Fibroblast of lung (primary cell): Measurements from ENCODE around the gene STOX2.

Experiments
- EZH2 ChIP-seq: IDR thresholded peaks from 2 replicates; pipeline ENCODE4 v1.5.1; 2012; ENCODE audit warnings: low read length, control low read depth, mild to moderate bottlenecking; ENCODE audit errors: missing control alignments
- TF ChIP-seq, protein P1 (sequence below), 2 donors: IDR thresholded peaks in 1 of 2; conservative IDR thresholded peaks in 1 of 2; 1 replicate in 1 of 2; 2 replicates in 1 of 2; pipeline ENCODE4 v1.5.1; 2011 to 2012; ENCODE audit warnings: low read length in 2 of 2, control low read depth in 1 of 2, inconsistent platforms in 1 of 2, low read depth in 1 of 2, mild to moderate bottlenecking in 1 of 2

DNA sequence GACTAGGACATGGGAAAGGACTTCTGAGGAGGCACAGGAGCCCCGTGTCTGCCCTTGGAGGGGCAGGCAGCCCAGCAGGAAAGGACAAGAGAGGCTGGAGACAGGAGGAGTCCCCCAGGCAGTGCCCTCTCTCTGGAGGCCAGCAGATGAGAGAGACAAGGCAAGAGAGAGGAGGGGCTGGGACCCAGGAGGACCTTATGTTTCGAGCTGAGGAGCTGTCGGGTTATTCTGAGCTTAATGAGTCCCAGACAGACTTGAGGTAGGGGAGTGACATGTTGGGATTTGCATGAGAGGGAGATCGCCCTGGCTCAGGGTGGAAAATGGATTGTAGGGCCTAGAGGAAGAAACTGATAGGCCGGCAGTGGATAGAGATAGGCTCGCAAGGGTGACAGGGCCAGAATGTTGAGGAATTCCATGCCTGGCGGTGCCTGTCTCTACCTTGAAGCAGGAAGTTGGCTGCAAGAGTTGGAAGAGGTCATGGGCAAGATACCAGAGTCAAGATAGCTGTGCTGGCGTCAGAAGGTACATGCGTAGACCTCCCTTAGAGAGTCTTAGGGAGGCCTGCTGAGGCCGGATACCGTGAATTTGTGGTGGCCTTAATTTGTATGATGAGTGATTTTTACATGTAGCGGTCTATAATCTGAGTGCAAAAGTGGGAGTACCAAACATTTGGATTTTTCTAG lies 19.4 kb downstream of the STOX2 start:
- TF ChIP-seq, protein P1, sequence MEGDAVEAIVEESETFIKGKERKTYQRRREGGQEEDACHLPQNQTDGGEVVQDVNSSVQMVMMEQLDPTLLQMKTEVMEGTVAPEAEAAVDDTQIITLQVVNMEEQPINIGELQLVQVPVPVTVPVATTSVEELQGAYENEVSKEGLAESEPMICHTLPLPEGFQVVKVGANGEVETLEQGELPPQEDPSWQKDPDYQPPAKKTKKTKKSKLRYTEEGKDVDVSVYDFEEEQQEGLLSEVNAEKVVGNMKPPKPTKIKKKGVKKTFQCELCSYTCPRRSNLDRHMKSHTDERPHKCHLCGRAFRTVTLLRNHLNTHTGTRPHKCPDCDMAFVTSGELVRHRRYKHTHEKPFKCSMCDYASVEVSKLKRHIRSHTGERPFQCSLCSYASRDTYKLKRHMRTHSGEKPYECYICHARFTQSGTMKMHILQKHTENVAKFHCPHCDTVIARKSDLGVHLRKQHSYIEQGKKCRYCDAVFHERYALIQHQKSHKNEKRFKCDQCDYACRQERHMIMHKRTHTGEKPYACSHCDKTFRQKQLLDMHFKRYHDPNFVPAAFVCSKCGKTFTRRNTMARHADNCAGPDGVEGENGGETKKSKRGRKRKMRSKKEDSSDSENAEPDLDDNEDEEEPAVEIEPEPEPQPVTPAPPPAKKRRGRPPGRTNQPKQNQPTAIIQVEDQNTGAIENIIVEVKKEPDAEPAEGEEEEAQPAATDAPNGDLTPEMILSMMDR (conservative IDR thresholded peaks at IDR 0.05 in 1 of 2, IDR thresholded peaks at IDR 0.05 in 1 of 2; ENCODE audit: low read depth in 1 of 2, low read length in 2 of 2), result no peak
- TF ChIP-seq EZH2, result no peak
